DND-41 (cell line): ENCODE data around the gene MEAF6.

Experiments used
- ATAC-seq: fragments of 200-7000 bp; cut with Tn5 transposase; 3 replicates; pipeline ENCODE4 v1.9.1; 2021; ENCODE audit warnings: low read depth; ENCODE audit not compliant: insufficient read depth
- DNase-seq: peaks from one replicate; pipeline ENCODE4 v3.0.0-alpha.2; 2020
- H2AFZ ChIP-seq: 2 replicates; pipeline ENCODE4 v1.6.0; 2012; ENCODE audit warnings: low read depth, low read length
- H3K27ac ChIP-seq: 2 replicates; pipeline ENCODE4 v1.5.1; 2012; ENCODE audit warnings: low read length, inconsistent platforms
- H3K27me3 ChIP-seq: fragments of 200-600 bp; sonication (generic); 2 replicates; pipeline ENCODE4 v1.6.0; 2012; ENCODE audit warnings: low read length, mild to moderate bottlenecking, inconsistent platforms; ENCODE audit not compliant: insufficient read depth, poor library complexity
- H3K36me3 ChIP-seq: 2 replicates; pipeline ENCODE4 v1.5.1; 2012; ENCODE audit warnings: low read length, inconsistent platforms; ENCODE audit not compliant: insufficient read depth
- H3K4me1 ChIP-seq: 2 replicates; pipeline ENCODE4 v1.5.1; 2012; ENCODE audit warnings: mild to moderate bottlenecking, low read length; ENCODE audit not compliant: insufficient read depth
- H3K4me2 ChIP-seq: 2 replicates; pipeline ENCODE4 v1.6.0; 2012; ENCODE audit warnings: mild to moderate bottlenecking, moderate library complexity, low read length, inconsistent platforms; ENCODE audit not compliant: insufficient read depth
- H3K4me3 ChIP-seq, 2 experiments: fragments of 200-600 bp in 1 of 2; shearing (Covaris generic) in 1 of 2; 2 replicates each; pipeline ENCODE4 v1.5.1; 2012 to 2016; ENCODE audit warnings: inconsistent platforms in 2 of 2, low read length in 2 of 2, mild to moderate bottlenecking in 2 of 2, low read depth in 1 of 2, moderate library complexity in 1 of 2
- H3K79me2 ChIP-seq: 2 replicates; pipeline ENCODE4 v1.6.0; 2012; ENCODE audit warnings: low read length, inconsistent platforms; ENCODE audit not compliant: insufficient read depth
- H3K9ac ChIP-seq: 2 replicates; pipeline ENCODE4 v1.6.0; 2012; ENCODE audit warnings: low read depth, mild to moderate bottlenecking, inconsistent platforms, low read length, moderate library complexity
- H3K9me3 ChIP-seq: 2 replicates; pipeline ENCODE4 v1.5.1; 2012; ENCODE audit warnings: low read length, moderate library complexity, mild to moderate bottlenecking, inconsistent platforms; ENCODE audit not compliant: insufficient read depth, severe bottlenecking
- H4K20me1 ChIP-seq: 2 replicates; pipeline ENCODE4 v1.6.0; 2012; ENCODE audit warnings: low read length; ENCODE audit not compliant: insufficient read depth
- EZH2 ChIP-seq: IDR thresholded peaks from 3 replicates; pipeline ENCODE4 v1.6.1; 2012; ENCODE audit warnings: borderline replicate concordance, low read depth, mild to moderate bottlenecking, moderate library complexity, low read length, inconsistent platforms; ENCODE audit not compliant: severe bottlenecking
- TF ChIP-seq, protein P1 (sequence below): IDR thresholded peaks from 2 replicates; pipeline ENCODE4 v1.5.1; 2012; ENCODE audit warnings: borderline replicate concordance, low read length, moderate library complexity, mild to moderate bottlenecking; ENCODE audit not compliant: poor library complexity, severe bottlenecking; ENCODE audit errors: extremely low read depth

MEAF6 gene

GRCh38 chr1:37485902-37486679, 28.5 kb downstream of the MEAF6 start:
- Histone ChIP-seq H3K27ac (no peak overlapping the region), H3K4me1 (no peaks in the 10 kb centered on the region)

DNA sequence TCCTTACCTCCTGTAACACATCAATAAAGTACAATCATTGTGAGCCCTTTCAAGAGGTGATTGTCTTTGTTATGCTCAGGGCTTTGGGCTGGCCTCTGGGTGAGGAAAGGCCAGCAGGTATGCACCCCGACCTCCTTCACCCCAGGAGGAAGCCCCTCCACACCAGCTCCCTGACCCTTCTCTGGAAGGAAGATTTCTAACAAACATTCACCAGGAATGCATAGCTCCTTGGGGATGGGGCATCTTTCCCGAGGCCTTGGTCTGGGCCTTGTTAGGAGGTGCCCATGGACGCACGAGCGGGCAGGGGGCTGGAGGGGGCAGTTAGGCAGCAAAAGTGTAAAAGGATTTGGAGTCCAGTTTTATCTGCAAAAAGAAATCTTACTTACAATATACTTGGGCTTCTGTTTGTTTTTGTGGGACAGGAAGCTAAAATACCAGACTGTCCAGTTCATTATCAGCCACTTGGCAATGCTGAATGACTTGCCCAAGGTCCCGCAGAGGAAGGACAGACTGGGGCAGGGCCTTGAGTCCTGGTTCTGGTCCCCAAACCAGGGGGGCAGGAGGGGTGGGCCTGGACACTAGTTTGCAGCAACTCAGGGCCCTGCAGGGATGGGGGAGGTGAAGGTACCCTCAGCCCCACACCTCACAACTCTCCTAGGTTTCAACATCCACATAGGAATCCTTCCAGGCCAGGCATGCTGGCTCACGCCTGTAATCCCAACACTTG, 30.1 kb downstream of the MEAF6 start:
- Histone ChIP-seq H3K9ac (no peak overlapping the region), H3K27me3 (no peaks in the 10 kb centered on the region), H4K20me1 (peaks cover 26% of the 10 kb centered on the region), H3K4me1 (no peaks in the 10 kb centered on the region), H3K27ac (no peak overlapping the region), H3K79me2 (peaks cover under 1% of the 10 kb centered on the region; the same call in 1 of the 2 replicates), H3K4me3 (no peak overlapping the region), H3K9me3 (no peaks in the 10 kb centered on the region), H2AFZ (no peak overlapping the region), H3K4me2 (no peak overlapping the region), H3K36me3 (peaks cover 60% of the 10 kb centered on the region)
- TF ChIP-seq, protein P1, sequence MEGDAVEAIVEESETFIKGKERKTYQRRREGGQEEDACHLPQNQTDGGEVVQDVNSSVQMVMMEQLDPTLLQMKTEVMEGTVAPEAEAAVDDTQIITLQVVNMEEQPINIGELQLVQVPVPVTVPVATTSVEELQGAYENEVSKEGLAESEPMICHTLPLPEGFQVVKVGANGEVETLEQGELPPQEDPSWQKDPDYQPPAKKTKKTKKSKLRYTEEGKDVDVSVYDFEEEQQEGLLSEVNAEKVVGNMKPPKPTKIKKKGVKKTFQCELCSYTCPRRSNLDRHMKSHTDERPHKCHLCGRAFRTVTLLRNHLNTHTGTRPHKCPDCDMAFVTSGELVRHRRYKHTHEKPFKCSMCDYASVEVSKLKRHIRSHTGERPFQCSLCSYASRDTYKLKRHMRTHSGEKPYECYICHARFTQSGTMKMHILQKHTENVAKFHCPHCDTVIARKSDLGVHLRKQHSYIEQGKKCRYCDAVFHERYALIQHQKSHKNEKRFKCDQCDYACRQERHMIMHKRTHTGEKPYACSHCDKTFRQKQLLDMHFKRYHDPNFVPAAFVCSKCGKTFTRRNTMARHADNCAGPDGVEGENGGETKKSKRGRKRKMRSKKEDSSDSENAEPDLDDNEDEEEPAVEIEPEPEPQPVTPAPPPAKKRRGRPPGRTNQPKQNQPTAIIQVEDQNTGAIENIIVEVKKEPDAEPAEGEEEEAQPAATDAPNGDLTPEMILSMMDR, result no peak
- TF ChIP-seq EZH2, result no peak
- no peak for DNase-seq
- ATAC-seq, result no peak

More at GRCh38 chr1:37485902-37486679, 28.5 kb downstream of the MEAF6 start:
- H3K27me3 ChIP-seq, result no peaks in the 10 kb centered on the region
- no peaks in the 10 kb centered on the region for H3K9me3 ChIP-seq
- no peak for ATAC-seq
- TF ChIP-seq, protein P1, result no peak
- no peak for TF ChIP-seq EZH2
- no peak for DNase-seq
- peaks cover 13% of the 10 kb centered on the region for H4K20me1 ChIP-seq
- no peak overlapping the region for H2AFZ ChIP-seq
- no peak overlapping the region for H3K4me2 ChIP-seq
- H3K79me2 ChIP-seq, result no peaks in the 10 kb centered on the region
- H3K36me3 ChIP-seq, result peaks cover 58% of the 10 kb centered on the region
- no peak overlapping the region for H3K9ac ChIP-seq
- H3K4me3 ChIP-seq, result no peak overlapping the region

DNA sequence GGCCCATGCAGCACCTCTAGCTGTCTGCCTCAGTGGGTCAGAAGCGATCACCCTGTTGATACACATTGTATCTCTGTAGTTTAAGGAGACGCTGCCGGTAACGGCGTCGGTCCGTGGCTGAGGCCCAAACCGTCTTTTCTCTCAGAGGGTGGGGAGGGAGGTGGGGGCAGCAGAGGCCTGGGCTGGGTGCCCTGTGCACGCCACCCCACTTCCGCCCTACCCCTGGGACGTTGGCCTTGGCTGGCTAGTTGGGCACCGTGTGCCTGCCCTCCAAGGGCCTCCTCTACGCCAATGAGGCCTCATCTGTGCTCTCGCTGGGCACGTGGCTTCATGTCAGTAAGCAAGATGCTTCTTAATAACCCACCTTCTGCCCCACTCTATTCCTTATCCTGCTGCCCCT, 30.8 kb downstream of the MEAF6 start:
- H3K4me1 ChIP-seq, result peaks cover 5% of the 10 kb centered on the region
- H4K20me1 ChIP-seq, result peaks cover 32% of the 10 kb centered on the region
- H3K79me2 ChIP-seq, result peaks cover 3% of the 10 kb centered on the region; the same call in 1 of the 2 replicates
- no peak overlapping the region for H3K4me2 ChIP-seq
- ATAC-seq (no peak), DNase-seq (no peak)
- no peak overlapping the region for H2AFZ ChIP-seq
- no peaks in the 10 kb centered on the region for H3K9me3 ChIP-seq
- TF ChIP-seq EZH2, result no peak
- TF ChIP-seq, protein P1, result no peak
- peaks cover 64% of the 10 kb centered on the region for H3K36me3 ChIP-seq
- no peaks in the 10 kb centered on the region for H3K27me3 ChIP-seq
- H3K27ac ChIP-seq, result no peak overlapping the region
- H3K4me3 ChIP-seq, result no peak overlapping the region
- no peak overlapping the region for H3K9ac ChIP-seq
